Measurements from ENCODE around the gene MCF2L2. TPM values are rescaled to one million over a fixed set of nuclear protein-coding genes. Genes with fewer than 3 reads are reported as not detected.
A peak's percentile ranks its signal among the peaks of the same experiment; 100 is the strongest.
"Not testable (repeated sequence)": the region's sequence is repeated elsewhere in the genome, so short reads cannot be mapped to it uniquely, and the experiment has no call there.

MCF2L2 gene
- total RNA-seq, 1 donor, result under 0.01 TPM

GRCh38 chr3:183180110-183180783 lies 248.2 kb downstream of the MCF2L2 start:
- Histone ChIP-seq H3K27me3 (ENCODE audit: insufficient read depth, low read length) (peaks cover 30% of the 10 kb centered on the region), H4K20me1 (ENCODE audit: insufficient read depth, low read length) (no peaks in the 10 kb centered on the region), H3K9me3 (ENCODE audit: low read depth, low read length) (no peaks in the 10 kb centered on the region), H3K4me2 (ENCODE audit: insufficient read depth, low read length) (no peak overlapping the region), H3K79me2 (ENCODE audit: insufficient read depth, low read length) (no peaks in the 10 kb centered on the region), H3K36me3 (ENCODE audit: insufficient read depth, low read length) (no peaks in the 10 kb centered on the region), H3K27ac (ENCODE audit: low read depth, low read length) (no peak overlapping the region), H3K4me3 (ENCODE audit: insufficient read depth, low read length) (no peak overlapping the region), H3K4me1 (ENCODE audit: insufficient read depth, low read length) (peaks cover 10% of the 10 kb centered on the region), H2AFZ (ENCODE audit: low read length) (no peak overlapping the region)
- no peak for DNase-seq (ENCODE audit: insufficient read length, low spot score, missing footprints)
- TF ChIP-seq, protein P1, sequence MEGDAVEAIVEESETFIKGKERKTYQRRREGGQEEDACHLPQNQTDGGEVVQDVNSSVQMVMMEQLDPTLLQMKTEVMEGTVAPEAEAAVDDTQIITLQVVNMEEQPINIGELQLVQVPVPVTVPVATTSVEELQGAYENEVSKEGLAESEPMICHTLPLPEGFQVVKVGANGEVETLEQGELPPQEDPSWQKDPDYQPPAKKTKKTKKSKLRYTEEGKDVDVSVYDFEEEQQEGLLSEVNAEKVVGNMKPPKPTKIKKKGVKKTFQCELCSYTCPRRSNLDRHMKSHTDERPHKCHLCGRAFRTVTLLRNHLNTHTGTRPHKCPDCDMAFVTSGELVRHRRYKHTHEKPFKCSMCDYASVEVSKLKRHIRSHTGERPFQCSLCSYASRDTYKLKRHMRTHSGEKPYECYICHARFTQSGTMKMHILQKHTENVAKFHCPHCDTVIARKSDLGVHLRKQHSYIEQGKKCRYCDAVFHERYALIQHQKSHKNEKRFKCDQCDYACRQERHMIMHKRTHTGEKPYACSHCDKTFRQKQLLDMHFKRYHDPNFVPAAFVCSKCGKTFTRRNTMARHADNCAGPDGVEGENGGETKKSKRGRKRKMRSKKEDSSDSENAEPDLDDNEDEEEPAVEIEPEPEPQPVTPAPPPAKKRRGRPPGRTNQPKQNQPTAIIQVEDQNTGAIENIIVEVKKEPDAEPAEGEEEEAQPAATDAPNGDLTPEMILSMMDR (IDR thresholded peaks at IDR 0.05; ENCODE audit: extremely low read depth, low read depth, low read length), result no peak

DNA sequence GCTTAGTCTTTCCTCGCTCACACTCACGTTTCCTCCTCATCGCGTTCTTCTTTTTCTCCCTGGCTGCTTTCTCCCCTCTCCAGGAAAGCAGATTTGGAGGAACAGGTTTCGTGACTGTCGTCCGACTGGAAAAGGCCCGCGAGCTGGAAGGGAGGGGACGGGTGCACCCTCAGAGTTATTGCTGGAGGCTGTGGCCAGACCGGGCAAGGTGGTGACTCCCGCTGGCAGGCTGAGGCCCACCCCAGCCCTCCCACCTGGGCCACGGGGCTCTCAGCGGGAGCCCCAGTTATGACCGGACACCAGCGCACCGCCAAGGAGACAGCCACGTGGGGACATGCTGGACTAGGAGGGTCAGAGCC lies 248.9 kb downstream of the MCF2L2 start:
- not testable (repeated sequence) for H3K9me3 ChIP-seq (ENCODE audit: low read depth, low read length); H3K36me3 ChIP-seq (ENCODE audit: insufficient read depth, low read length); DNase-seq (ENCODE audit: insufficient read length, low spot score, missing footprints); H3K79me2 ChIP-seq (ENCODE audit: insufficient read depth, low read length); H3K27ac ChIP-seq (ENCODE audit: low read depth, low read length); H4K20me1 ChIP-seq (ENCODE audit: insufficient read depth, low read length); H3K4me1 ChIP-seq (ENCODE audit: insufficient read depth, low read length)
- H3K4me2 ChIP-seq (ENCODE audit: insufficient read depth, low read length), result peak overlapping the region; percentile 93
- peak overlapping the region; percentile 72 for H3K4me3 ChIP-seq (ENCODE audit: insufficient read depth, low read length)
- H2AFZ ChIP-seq (ENCODE audit: low read length), result peak overlapping the region; percentile 22
- peaks cover 32% of the 10 kb centered on the region for H3K27me3 ChIP-seq (ENCODE audit: insufficient read depth, low read length)

- no peaks in the 10 kb centered on the region for H3K9me3 ChIP-seq (ENCODE audit: low read depth, low read length)
- H3K27ac ChIP-seq (ENCODE audit: low read depth, low read length), result no peak overlapping the region
- H3K79me2 ChIP-seq (ENCODE audit: insufficient read depth, low read length), result no peaks in the 10 kb centered on the region
Observed at GRCh38 chr3:183178833-183179549, 249.4 kb downstream of the MCF2L2 start.

DNA sequence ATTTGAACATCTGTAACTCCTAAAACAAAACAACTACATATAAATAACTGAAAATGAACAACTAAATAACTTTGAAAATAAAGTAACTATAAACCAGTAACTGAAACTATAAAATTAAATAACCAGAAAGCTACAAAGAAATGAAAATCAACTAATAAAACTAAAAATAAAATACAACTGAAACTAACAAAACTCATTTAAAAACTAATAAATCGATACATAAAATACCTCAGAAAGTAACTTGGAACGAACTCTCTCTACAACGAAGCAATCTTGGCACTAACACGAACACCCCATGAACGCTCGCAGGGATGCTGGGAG lies 249.9 kb downstream of the MCF2L2 start:
- peak overlapping the region; percentile 72 for H3K4me3 ChIP-seq (ENCODE audit: insufficient read depth, low read length)
- no peak overlapping the region for H3K27ac ChIP-seq (ENCODE audit: low read depth, low read length)
- no peaks in the 10 kb centered on the region for H4K20me1 ChIP-seq (ENCODE audit: insufficient read depth, low read length)
- H3K27me3 ChIP-seq (ENCODE audit: insufficient read depth, low read length), result peaks cover 32% of the 10 kb centered on the region
- H3K4me2 ChIP-seq (ENCODE audit: insufficient read depth, low read length), result peak overlapping the region; percentile 93
- H3K36me3 ChIP-seq (ENCODE audit: insufficient read depth, low read length), result no peaks in the 10 kb centered on the region
- no peaks in the 10 kb centered on the region for H3K9me3 ChIP-seq (ENCODE audit: low read depth, low read length)
- H2AFZ ChIP-seq (ENCODE audit: low read length), result peak overlapping the region; percentile 61
- no peak for DNase-seq (ENCODE audit: insufficient read length, low spot score, missing footprints)
- H3K4me1 ChIP-seq (ENCODE audit: insufficient read depth, low read length), result peaks cover 9% of the 10 kb centered on the region
- TF ChIP-seq, protein P1 (IDR thresholded peaks at IDR 0.05; ENCODE audit: extremely low read depth, low read depth, low read length), result no peak
- H3K79me2 ChIP-seq (ENCODE audit: insufficient read depth, low read length), result no peaks in the 10 kb centered on the region

More at GRCh38 chr3:183178833-183179549, 249.4 kb downstream of the MCF2L2 start:
- Histone ChIP-seq H3K27me3 (ENCODE audit: insufficient read depth, low read length) (peaks cover 32% of the 10 kb centered on the region), H3K4me3 (ENCODE audit: insufficient read depth, low read length) (peak overlapping the region; percentile 72), H4K20me1 (ENCODE audit: insufficient read depth, low read length) (no peaks in the 10 kb centered on the region), H3K36me3 (ENCODE audit: insufficient read depth, low read length) (no peaks in the 10 kb centered on the region), H3K4me2 (ENCODE audit: insufficient read depth, low read length) (peak overlapping the region; percentile 93), H3K4me1 (ENCODE audit: insufficient read depth, low read length) (peaks cover 9% of the 10 kb centered on the region), H2AFZ (ENCODE audit: low read length) (peak overlapping the region; percentile 61)
- TF ChIP-seq, protein P1 (IDR thresholded peaks at IDR 0.05; ENCODE audit: extremely low read depth, low read depth, low read length), result no peak
- peak; percentile 87 for DNase-seq (ENCODE audit: insufficient read length, low spot score, missing footprints)

Measured in osteoblast (primary cell).